NB4 (cell line): ENCODE data around the gene SKOR1.

Experiments
- CTCF ChIP-seq: IDR thresholded peaks from one replicate; pipeline ENCODE4 v1.5.1; 2012; ENCODE audit warnings: low read depth, low read length
- TF ChIP-seq, protein P1 (sequence below): IDR thresholded peaks from 2 replicates; pipeline ENCODE4 v1.6.1; 2011; ENCODE audit warnings: low read depth, low read length

DNA sequence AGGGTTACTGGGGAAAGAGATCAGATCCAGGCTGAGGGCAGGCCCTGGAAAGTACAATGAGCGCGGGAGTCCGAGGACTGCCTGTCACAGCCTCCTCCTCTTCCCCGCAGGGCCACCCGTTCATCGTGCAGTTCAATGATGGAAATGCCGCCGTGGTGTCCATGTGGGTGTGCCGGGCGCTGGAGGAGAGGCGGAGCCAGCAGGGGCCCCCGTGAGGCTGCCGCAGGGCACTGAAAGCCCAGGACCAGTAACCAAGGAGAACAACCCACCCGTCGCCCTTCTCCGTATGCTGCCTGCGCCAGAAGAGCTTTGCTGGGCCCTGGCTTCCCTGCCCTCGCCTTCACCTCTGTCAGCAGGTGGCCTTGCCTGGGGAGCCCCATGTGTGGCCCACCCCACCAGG is 18.8 kb upstream of the SKOR1 start:
- no peak for TF ChIP-seq CTCF
- TF ChIP-seq, protein P1, sequence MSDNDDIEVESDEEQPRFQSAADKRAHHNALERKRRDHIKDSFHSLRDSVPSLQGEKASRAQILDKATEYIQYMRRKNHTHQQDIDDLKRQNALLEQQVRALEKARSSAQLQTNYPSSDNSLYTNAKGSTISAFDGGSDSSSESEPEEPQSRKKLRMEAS: no peak
